SIG-M5 (cell line): ENCODE measurements around the gene NTSR2.

ENCODE experiments used
- DNase-seq: peaks from one replicate; lab custom pipeline; 2025; lab: John Stamatoyannopoulos, UW

Gene NTSR2

GRCh38 chr2:11657646-11658045 is 12.3 kb downstream of the NTSR2 start:
- DNase-seq: no peak

DNA sequence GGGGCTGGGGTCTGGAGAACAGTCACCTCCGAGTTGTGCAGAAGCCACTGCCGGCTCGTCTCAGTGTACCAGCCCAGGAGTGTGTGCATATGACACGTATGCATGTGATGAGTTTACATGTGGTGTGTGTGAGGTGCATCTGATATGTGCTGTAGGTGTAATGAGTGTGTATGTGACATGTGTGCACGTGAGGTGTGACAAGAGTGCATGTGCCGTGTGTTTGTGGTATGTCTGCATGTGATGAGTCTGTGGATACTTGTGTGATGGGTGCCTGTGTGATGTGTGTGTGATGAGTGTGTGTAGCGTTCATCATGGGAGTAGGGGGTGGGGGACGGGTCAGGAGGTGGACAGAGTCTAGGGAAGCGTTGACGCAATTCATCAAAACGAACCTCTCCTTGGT is 12.8 kb downstream of the NTSR2 start:
- no peak for DNase-seq

- no peak for DNase-seq
Measured at GRCh38 chr2:11656671-11657101, 13.3 kb downstream of the NTSR2 start.

GRCh38 chr2:11656252-11656651 is 13.7 kb downstream of the NTSR2 start:
- DNase-seq: no peak

- DNase-seq: no peak
Measured at GRCh38 chr2:11655495-11655894, 14.5 kb downstream of the NTSR2 start.

GRCh38 chr2:11652553-11652952 is 17.4 kb downstream of the NTSR2 start:
- no peak for DNase-seq

GRCh38 chr2:11651856-11652548 is 18.0 kb downstream of the NTSR2 start:
- no peak for DNase-seq

GRCh38 chr2:11649093-11649492 is 20.9 kb downstream of the NTSR2 start:
- no peak for DNase-seq

GRCh38 chr2:11647834-11648600 is 22.0 kb downstream of the NTSR2 start:
- DNase-seq: no peak

GRCh38 chr2:11646530-11646929 is 23.5 kb downstream of the NTSR2 start:
- no peak for DNase-seq

- DNase-seq: no peak
Measured at GRCh38 chr2:11644293-11644692, 25.7 kb downstream of the NTSR2 start.

- no peak for DNase-seq
Measured at GRCh38 chr2:11642972-11643371, 27.0 kb downstream of the NTSR2 start.

DNA sequence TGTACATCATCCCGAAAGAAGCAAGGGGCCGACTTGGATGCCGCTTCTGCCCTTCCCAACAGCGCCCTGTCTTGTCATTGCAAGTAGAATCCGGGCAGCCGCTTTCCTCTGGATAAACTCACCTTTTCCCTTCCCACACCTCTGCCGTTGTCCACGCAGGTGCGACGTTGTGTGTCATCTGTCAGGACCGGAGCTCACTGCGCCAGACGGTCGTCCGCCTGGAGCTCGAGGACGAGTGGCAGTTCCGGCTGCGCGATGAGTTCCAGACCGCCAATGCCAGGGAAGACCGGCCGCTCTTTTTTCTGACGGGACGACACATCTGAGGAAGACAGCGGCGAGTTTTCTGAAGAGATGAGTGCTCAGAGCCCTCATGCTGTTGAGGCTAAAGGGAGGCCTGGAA is 29.9 kb downstream of the NTSR2 start:
- no peak for DNase-seq

DNA sequence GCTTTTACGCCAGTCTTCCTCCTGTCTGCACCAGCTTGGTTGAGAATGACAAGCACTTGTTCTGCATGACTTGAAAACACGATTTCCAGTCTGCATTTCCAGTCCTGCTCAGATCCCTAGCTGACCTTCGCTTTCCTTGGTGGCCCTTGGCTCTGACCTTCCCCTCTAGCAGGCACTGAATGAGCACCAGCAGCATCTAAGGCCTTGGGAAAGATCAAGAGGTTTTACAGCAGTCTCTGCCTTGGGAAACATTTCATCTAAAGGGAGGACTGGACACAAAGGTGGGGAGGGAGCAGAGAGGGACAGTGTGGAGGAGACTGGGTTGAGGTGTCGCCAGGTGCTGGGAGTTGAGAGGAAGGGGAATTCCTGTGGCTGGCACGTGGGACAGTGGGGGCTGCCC is 30.5 kb downstream of the NTSR2 start:
- no peak for DNase-seq

GRCh38 chr2:11637546-11637945 is 32.4 kb downstream of the NTSR2 start:
- no peak for DNase-seq

- DNase-seq: no peak
Measured at GRCh38 chr2:11636593-11637295, 33.3 kb downstream of the NTSR2 start.

- DNase-seq: no peak
Measured at GRCh38 chr2:11635141-11635540, 34.9 kb downstream of the NTSR2 start.

GRCh38 chr2:11634584-11634983 is 35.4 kb downstream of the NTSR2 start:
- no peak for DNase-seq

DNA sequence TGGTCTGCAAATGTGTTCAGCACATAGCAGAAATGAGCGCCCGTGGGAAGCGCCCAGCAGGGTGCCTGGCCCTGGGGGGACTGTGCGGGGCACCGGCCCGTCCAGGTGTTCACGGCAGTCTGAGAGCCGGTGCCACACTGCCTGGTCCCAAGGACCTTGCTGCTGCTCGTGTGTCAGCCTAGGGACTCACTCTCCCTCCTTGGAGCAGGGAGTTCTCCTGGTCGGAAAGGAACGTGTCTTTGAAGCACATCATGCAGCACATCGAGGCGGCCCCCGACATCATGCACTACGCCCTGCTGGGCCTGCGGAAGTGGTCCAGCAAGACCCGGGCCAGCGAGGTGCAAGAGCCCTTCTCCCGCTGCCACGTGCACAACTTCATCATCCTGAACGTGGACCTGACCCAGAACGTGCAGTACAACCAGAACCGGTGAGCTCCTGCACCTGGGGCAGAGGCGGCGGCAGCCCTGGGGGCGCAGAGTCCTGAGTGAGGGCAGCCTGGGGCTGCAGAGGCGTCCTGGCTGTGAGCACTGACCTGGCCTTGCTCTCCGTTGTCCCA is 36.0 kb downstream of the NTSR2 start:
- DNase-seq: no peak

DNA sequence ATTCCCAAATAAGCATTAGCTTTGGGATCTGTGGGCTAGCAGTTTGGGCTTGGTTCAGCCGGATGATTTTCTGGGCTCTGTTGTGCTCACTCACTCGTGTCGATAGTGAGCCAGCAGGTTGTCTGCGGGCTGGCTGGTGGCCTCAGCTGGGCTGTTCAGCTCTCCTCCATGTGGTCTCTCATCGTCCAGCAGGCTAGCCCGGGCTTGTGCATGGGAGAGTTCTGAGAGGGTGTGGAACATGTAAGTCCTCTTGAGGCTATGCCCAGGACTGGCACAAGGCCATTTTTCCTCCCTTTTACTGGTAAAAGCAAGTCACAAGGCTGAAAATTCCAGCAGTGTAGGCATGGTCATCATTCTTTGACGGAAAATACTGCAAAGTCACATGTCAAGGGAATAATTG is 38.5 kb downstream of the NTSR2 start:
- no peak for DNase-seq

- DNase-seq: no peak
Measured at GRCh38 chr2:11630855-11631254, 39.1 kb downstream of the NTSR2 start.

DNA sequence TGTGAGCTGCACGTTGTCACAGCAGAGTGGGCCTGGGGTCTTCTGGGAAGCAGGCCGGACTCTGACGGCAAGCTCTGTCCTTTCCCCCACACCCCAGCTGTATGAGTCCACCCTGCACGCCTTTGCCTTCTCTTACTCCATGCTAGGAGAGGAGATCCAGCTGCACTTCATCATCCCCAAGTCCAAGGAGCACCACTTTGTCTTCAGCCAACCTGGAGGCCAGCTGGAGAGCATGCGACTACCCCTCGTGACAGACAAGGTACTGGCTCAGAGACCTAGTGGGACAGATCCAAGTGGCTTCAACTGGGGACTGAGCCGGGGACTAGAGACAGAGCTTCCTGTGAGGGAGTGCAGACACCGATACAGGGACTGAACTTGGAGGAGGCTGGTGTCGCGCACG is 40.1 kb downstream of the NTSR2 start:
- DNase-seq: no peak

- DNase-seq: no peak
Measured at GRCh38 chr2:11629215-11629614, 40.8 kb downstream of the NTSR2 start.
